Loucy (cell line): Measurements from ENCODE around the gene HSPB9.

ENCODE experiments used
- EZH2phosphoT487 ChIP-seq: fragments of 200-600 bp; IDR thresholded peaks from 2 replicates; pipeline ENCODE4 v1.6.1; 2018; ENCODE audit warnings: antibody characterized with exemption, mild to moderate bottlenecking, moderate library complexity, borderline replicate concordance
- TF ChIP-seq, protein P1 (sequence below): fragments of 200-600 bp; sonication (generic); conservative IDR thresholded peaks from 2 replicates; pipeline ENCODE4 v1.5.1; 2014; ENCODE audit warnings: mild to moderate bottlenecking, antibody characterized with exemption, low read length

DNA sequence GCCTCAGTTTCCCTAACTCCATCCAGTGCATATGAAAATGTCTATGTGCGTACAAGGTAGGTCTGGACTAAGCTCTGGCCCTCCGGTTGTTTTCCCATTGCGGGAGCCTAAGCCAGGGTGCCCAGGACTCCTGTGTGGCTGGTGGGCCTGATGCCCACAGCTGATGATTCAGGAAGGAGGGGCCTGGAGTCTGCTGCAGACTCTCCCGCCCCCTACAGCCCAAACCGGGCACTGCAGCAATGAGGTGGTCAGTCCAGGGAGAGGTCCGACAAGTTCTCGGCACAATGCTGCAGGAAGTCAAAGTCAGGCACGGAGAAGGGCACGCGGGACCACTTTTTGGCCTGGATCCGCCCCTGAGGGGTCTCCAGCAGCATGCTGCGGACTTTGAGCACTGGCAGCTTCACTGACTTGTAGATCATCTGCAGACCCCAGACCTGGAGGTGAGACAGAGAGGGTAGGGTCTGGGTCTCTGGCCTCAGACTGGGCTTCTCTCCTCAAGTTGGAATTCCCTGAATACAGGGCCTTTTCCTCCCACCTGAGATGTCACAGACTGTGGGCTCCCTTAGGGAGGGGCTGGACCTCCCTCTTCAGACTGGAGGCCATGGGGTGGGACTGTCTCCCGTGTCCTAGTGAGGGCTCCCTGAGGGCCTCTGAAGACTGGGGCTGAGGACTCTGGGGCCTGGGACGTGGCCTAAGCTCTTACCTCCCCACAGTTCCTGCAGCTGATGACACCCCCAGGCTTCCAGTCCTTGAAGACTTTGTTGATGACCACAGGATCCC is 20.9 kb upstream of the HSPB9 start:
- TF ChIP-seq, protein P1, sequence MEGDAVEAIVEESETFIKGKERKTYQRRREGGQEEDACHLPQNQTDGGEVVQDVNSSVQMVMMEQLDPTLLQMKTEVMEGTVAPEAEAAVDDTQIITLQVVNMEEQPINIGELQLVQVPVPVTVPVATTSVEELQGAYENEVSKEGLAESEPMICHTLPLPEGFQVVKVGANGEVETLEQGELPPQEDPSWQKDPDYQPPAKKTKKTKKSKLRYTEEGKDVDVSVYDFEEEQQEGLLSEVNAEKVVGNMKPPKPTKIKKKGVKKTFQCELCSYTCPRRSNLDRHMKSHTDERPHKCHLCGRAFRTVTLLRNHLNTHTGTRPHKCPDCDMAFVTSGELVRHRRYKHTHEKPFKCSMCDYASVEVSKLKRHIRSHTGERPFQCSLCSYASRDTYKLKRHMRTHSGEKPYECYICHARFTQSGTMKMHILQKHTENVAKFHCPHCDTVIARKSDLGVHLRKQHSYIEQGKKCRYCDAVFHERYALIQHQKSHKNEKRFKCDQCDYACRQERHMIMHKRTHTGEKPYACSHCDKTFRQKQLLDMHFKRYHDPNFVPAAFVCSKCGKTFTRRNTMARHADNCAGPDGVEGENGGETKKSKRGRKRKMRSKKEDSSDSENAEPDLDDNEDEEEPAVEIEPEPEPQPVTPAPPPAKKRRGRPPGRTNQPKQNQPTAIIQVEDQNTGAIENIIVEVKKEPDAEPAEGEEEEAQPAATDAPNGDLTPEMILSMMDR = peak; percentile 98
- no peak for TF ChIP-seq EZH2phosphoT487
